Measurements from ENCODE around the gene EPN3.

- TF ChIP-seq CTCF (conservative IDR thresholded peaks at IDR 0.05; ENCODE audit: low read depth, low read length) = no peak
- TF ChIP-seq EZH2phosphoT487 (IDR thresholded peaks at IDR 0.05; ENCODE audit: borderline replicate concordance, low read length) = no peak
These were observed 16.3 kb downstream of the EPN3 start for GRCh38 chr17:50548831-50549230.

Data from PC-3 (cell line).